Left lobe of liver (tissue), 2 donors: ENCODE results near the gene COPS4. TPM values are rescaled to one million over a fixed set of nuclear protein-coding genes. Genes with fewer than 3 reads are reported as not detected.
"Not testable (repeated sequence)": the region's sequence is repeated elsewhere in the genome, so short reads cannot be mapped to it uniquely, and the experiment has no call there.

Source experiments
- ATAC-seq: fragments of 200-7000 bp; cut with Tn5 transposase; one replicate; pipeline ENCODE4 v1.9.1; 2020; ENCODE audit warnings: mild to moderate bottlenecking, moderate library complexity
- DNase-seq: peaks from one replicate; pipeline ENCODE4 v3.0.0-alpha.2; 2020; ENCODE audit warnings: low spot score
- total RNA-seq: library from RNA; stranded (reverse); gene quantifications from one replicate; pipeline ENCODE4 v1.2.1, GENCODE V29; 2021
- donor health status: DM: no; HTN: no; CAD: no; lungs with moderate emphysema.
- donor health status: DM: no; HTN: yes; CAD: no.

Gene COPS4
- total RNA-seq: 10.6 TPM

DNA sequence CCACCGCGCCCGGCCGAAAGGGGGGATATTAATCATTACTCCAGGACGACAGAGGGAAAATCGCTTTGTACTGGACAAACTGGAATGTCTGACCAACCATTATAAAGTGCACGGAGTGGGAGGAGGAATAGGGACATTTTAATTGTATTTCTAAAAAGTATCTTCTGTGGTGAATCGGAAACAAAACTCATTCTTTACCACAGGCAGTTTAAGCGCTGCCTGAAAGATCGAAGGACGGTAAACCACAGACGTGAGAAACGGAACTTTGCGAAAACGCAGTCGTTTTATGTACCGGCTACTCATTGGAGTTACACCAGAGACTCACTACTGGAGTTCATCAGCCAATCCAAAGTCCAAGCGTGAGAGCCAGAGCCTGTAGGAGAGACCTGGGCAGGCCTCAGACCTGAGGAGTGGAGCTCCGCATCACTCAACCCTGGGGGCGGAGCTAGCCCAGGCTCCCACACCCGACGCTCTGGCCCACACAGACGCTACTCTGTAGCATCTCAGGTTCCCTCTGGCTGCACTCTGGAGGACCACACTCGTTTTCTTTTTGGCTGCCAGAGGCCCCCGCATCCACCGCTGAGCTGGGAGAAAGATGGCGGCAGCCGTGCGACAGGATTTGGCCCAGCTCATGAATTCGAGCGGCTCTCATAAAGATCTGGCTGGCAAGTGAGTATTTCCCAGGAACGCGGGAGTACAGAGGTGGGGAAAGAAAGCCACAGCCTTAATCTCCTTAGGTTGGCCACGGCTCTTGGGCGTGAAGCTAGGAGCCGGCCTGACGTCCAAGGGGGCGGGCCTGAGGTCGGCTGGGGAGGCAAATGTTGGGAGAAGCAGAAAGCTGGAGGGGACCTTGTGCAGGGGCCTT is at the start of gene COPS4:
Gene COPS4 (plus strand): TSS at position 554 of the 865 bp plus-strand sequence. CDS start 42 bp downstream, at position 596.
- DNase-seq (peak; percentile 97), ATAC-seq (peak; percentile 98)

GRCh38 chr4:82987519-82987918 is 47.5 kb upstream of the COPS4 start:
- not testable (repeated sequence) for ATAC-seq, DNase-seq

- DNase-seq: no peak
These were observed 46.6 kb upstream of the COPS4 start for GRCh38 chr4:82988323-82988832.

DNA sequence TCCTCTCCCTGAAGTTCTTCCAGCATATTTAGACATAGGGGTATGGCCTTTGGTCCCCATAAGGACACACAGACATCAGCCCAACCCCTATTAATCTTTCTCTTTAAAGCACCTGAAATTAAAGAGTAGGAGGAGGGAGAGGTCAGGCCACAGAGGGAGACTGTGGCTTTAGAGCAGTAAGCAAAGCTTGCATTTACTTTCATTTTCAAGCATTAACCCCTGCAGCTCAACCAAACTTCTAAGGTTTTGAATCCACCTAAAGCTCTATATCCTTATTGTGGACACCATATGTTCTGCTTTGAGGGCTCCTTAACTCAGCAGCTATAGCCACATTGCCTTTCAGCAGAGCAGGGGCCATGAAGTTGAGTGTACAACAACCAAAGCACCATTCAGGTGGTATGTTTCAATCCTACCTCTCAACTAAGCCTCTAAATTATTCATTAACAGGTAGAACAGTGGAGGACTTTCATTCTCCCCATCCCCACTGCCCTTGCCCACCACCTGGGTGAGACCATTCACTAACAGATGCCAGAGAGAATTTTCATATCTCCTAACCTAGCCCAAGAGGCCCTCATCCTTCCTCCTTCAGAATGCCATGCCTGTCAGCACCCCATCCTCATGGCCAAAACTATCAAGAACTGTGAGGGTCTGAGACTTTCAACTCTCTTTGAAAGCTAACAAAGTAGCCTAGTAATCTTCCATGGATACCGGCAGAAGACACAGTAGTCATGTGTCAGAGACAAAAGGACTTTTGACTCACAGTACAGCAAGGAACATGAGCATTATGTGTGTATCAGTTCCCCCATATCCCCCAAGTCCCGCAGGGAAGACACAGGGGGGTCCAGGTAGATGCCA is 45.2 kb upstream of the COPS4 start:
- ATAC-seq (peak; percentile 77), DNase-seq (no peak)

More at GRCh38 chr4:82988323-82988832, 46.6 kb upstream of the COPS4 start:
- ATAC-seq: no peak

DNA sequence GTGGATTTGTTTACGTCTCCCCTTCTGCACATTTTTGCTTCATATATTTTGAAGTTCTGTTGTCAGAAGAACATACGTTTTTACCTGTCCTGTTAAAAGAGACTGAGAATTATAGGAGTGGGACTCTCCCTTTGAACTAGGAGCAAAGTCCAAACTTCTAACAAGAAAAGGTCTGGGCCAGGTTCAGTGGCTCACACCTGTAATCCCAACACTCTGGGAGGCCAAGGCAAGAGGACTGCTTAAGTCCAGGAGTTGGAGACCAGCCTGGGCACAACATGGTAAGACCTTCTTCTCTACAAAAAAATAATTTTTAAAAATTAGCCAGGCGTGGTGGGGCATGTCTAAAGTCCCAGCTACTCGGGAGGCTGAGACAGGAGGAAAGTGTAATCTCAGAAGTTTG is 40.1 kb upstream of the COPS4 start:
- ATAC-seq (no peak), DNase-seq (no peak)

DNA sequence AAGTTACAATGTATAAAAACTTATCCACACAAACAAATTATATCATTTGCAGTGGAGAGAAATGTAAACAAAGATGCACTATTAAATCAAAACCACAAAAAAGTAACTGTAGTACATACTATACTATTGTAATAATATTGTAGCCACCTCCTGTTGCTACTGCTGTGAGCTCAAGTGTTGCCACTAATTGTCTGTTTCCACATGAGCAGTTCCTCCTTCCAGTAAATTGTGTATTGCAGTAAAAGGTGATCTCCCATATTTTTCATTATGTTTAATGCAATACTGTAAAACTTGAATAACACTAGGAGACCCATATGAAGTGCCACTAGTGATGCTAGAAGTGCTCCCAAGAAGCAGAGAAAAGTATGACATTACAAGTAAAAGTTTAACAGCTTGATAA is 36.1 kb upstream of the COPS4 start:
- ATAC-seq (no peak), DNase-seq (no peak)

DNA sequence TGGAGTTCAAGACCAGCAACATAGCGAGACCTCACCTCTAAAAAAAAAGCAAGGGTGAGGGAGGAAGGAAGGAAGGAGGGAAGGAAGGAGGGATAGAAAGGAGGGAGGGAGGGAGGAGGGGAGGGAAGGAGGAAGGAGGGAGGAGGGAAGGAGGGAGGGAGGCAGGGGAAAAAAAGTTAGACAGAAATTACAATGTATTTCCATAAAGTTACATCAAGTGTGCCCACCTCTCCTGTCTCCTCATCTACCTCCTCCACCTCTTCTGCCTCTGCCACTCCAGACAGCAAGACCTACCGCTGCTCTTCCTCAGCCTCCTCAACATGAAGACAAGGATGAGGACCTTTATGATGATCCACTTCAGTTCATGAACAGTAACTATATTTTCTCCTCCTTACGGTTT is 32.7 kb upstream of the COPS4 start:
- ATAC-seq (no peak), DNase-seq (no peak)

- not testable (repeated sequence) for ATAC-seq
These were observed 31.8 kb upstream of the COPS4 start for GRCh38 chr4:83003044-83003791.

GRCh38 chr4:83009529-83009928 is 25.5 kb upstream of the COPS4 start:
- no peak for ATAC-seq
- DNase-seq: no peak

More at GRCh38 chr4:83003044-83003791, 31.8 kb upstream of the COPS4 start:
- DNase-seq: not testable (repeated sequence)

GRCh38 chr4:83010111-83010521 is 24.9 kb upstream of the COPS4 start:
- DNase-seq (no peak), ATAC-seq (no peak)

DNA sequence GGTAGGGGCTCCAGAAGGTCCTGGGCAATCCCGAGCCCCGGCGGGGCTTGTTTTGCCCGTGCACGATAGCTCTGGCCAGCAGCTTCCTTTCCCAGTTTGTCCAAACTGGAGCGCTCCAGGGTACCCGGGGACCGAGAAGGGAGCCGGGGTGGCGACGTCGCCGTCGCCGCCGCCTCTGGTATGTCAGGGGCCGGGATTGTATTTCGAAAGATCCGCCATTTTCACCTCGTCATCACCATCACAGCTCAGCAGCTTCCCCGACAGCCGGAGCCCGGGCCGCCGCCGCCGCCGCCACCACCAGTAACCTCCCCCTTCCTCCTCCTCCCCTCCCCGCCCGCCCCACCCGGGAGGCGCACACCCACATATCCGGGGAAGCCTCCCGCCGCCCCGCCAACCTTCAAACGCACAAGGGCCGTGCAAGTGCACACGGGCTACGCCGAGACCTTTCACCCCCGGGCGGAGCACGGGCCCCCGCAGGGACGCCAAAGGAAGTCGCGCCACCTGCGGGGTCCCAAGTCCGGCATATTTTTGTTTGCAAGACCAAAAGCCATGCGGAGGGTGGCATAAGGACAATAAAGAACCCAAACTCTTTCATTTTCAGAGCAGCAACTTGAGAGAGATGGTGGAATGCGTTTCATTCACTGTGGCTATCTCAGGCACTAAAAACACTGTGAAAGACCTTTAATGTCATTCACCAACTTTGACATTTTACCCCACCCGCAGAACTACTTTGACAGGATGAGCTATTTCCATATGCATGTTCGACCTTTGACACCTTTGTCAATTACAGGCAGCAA is 24.3 kb upstream of the COPS4 start, which contains the start of gene LIN54:
Gene LIN54 (minus strand): TSS at position 302 of the 797 bp plus-strand sequence. CDS start 25,979 bp downstream, outside the sequence.
- peak; percentile 61 for ATAC-seq
- DNase-seq: peak; percentile 83

GRCh38 chr4:83011689-83012199 is 23.2 kb upstream of the COPS4 start:
- no peak for DNase-seq
- ATAC-seq: no peak

DNA sequence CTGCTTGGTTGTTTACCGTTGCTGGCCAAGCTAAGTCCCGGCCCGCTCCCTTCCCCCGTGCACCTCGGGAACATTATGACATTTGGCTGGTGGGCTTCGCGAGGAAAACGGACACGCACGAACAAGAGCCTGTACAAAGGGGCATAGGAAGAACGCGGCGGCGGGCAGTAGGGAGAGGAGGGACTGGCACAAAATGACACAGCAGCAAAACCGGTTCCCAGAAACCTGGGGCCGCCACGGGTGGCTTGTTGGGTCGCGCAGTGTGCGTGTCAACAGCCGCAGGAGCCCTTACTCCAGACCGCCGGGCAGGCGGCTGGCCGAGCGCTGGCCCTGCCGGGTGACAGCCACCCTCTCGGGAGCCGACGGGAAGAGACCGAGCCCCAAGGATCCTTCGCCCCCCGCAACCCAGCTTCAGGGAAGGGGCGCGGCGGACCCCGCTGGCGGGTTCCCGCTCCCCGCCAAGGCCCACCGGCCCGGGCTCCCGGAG is 22.7 kb upstream of the COPS4 start:
- DNase-seq: peak; percentile 55
- peak; percentile 5 for ATAC-seq

- DNase-seq (peak; percentile 99), ATAC-seq (peak; percentile 92)
These were observed 22.1 kb upstream of the COPS4 start for GRCh38 chr4:83012687-83013419.

DNA sequence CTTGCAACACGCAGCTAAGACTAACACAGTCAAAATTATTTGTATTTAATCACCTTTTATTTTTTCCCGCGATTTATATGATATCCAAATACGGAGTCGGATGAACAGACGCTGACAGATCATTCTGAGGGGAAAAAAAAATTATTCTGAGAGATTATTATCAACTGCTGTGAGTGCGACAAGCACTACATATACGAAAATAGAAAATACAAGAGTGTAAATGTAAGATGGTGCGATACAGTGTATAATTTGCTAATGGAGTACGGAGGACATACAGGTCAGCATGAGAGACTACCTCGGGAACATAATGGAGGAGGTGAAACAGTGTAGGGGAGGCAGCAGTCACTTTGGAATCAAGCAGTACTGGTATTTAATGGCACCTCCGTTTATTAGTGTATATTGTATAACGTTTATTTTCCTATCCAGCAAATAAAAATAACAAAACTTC is 21.5 kb upstream of the COPS4 start:
- ATAC-seq: no peak
- no peak for DNase-seq

DNA sequence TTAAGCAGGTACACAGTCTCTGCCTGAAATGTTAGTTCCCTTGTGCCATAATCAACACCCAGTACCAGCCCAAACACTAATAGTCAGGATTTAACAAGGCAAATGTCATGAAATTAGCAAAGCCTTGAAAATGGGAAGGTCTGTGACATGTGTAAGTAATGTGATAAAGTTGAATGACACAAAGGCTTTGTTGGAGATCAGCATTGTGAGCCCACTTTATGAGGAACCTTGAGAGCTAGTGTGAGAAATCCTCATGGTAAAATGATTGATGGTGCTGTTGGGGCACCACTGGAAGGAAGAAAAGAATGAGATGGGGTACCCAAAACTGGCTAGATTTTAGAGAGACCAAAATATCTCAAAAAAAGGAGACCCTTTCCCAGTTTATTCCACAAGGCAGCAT is 21.1 kb upstream of the COPS4 start:
- DNase-seq (no peak), ATAC-seq (no peak)

GRCh38 chr4:83019794-83020494 is 15.0 kb upstream of the COPS4 start:
- ATAC-seq: no peak
- DNase-seq: no peak
